Measurements from ENCODE around the gene LCP1. TPM values are rescaled to one million over a fixed set of nuclear protein-coding genes. Genes with fewer than 3 reads are reported as not detected.
"Not testable (repeated sequence)": the region's sequence is repeated elsewhere in the genome, so short reads cannot be mapped to it uniquely, and the experiment has no call there.

LCP1 gene
- total RNA-seq = 13.2 TPM
- long read RNA-seq, partial matches to known transcripts = 1 of 7 reads
- long read RNA-seq, other reads (novel, unspliced or antisense) = 2 of 7 reads

- DNase-seq (ENCODE audit: low spot score) = no peak
- intact Hi-C loops (cut with DNase I) = no loop called here
These were observed at the start of gene LCP1 for GRCh38 chr13:46181840-46182490. TSS of gene LCP1 (minus strand) at chr13:46182177. CDS start at chr13:46159662, 22,515 bp downstream.

- no peak for DNase-seq (ENCODE audit: low spot score)
- intact Hi-C loops (cut with DNase I) = no loop called here
These were observed 47.3 kb upstream of the LCP1 start for GRCh38 chr13:46229251-46229650.

GRCh38 chr13:46220234-46220633 lies 38.3 kb upstream of the LCP1 start:
- intact Hi-C loops (cut with DNase I) = not testable (repeated sequence)

GRCh38 chr13:46214741-46215140 lies 32.8 kb upstream of the LCP1 start:
- DNase-seq (ENCODE audit: low spot score); intact Hi-C loops (cut with DNase I): not testable (repeated sequence)

More at GRCh38 chr13:46220234-46220633, 38.3 kb upstream of the LCP1 start:
- DNase-seq (ENCODE audit: low spot score) = not testable (repeated sequence)

GRCh38 chr13:46213242-46213641 lies 31.3 kb upstream of the LCP1 start:
- intact Hi-C loops (cut with DNase I) = no loop called here
- no peak for DNase-seq (ENCODE audit: low spot score)

- intact Hi-C loops (cut with DNase I) = no loop called here
These were observed 29.7 kb upstream of the LCP1 start, which contains the start of gene LRRC63 for GRCh38 chr13:46211483-46212351. TSS of gene LRRC63 (plus strand) at chr13:46211928. CDS start at chr13:46213035, 1,107 bp downstream.

GRCh38 chr13:46211116-46211482 lies 29.1 kb upstream of the LCP1 start:
- DNase-seq (ENCODE audit: low spot score) = no peak
- intact Hi-C loops (cut with DNase I) = no loop called here

More at GRCh38 chr13:46211483-46212351, 29.7 kb upstream of the LCP1 start, which contains the start of gene LRRC63:
- peak; percentile 89 for DNase-seq (ENCODE audit: low spot score)

GRCh38 chr13:46210362-46211083 lies 28.5 kb upstream of the LCP1 start:
- no peak for DNase-seq (ENCODE audit: low spot score)
- intact Hi-C loops (cut with DNase I) = no loop called here

- intact Hi-C loops (cut with DNase I) = no loop called here
- no peak for DNase-seq (ENCODE audit: low spot score)
These were observed 25.9 kb upstream of the LCP1 start for GRCh38 chr13:46207828-46208227.

- DNase-seq (ENCODE audit: low spot score) = no peak
- intact Hi-C loops (cut with DNase I) = no loop called here
These were observed 24.2 kb upstream of the LCP1 start for GRCh38 chr13:46206143-46206542.

GRCh38 chr13:46202966-46203365 lies 21.0 kb upstream of the LCP1 start:
- intact Hi-C loops (cut with DNase I) = no loop called here
- DNase-seq (ENCODE audit: low spot score) = no peak

- intact Hi-C loops (cut with DNase I) = no loop called here
- DNase-seq (ENCODE audit: low spot score) = no peak
These were observed 20.3 kb upstream of the LCP1 start for GRCh38 chr13:46202188-46202795.

GRCh38 chr13:46198696-46199193 lies 16.8 kb upstream of the LCP1 start:
- intact Hi-C loops (cut with DNase I) = no loop called here

GRCh38 chr13:46197299-46198048 lies 15.5 kb upstream of the LCP1 start:
- DNase-seq (ENCODE audit: low spot score) = no peak
- intact Hi-C loops (cut with DNase I) = no loop called here

More at GRCh38 chr13:46198696-46199193, 16.8 kb upstream of the LCP1 start:
- DNase-seq (ENCODE audit: low spot score) = no peak

- intact Hi-C loops (cut with DNase I) = no loop called here
- no peak for DNase-seq (ENCODE audit: low spot score)
These were observed 13.0 kb upstream of the LCP1 start for GRCh38 chr13:46195016-46195415.

GRCh38 chr13:46192412-46192811 lies 10.4 kb upstream of the LCP1 start:
- intact Hi-C loops (cut with DNase I) = no loop called here
- no peak for DNase-seq (ENCODE audit: low spot score)

GRCh38 chr13:46185634-46186033 lies 3.7 kb upstream of the LCP1 start:
- DNase-seq (ENCODE audit: low spot score) = no peak
- intact Hi-C loops (cut with DNase I) = no loop called here

- DNase-seq (ENCODE audit: low spot score) = peak; percentile 78
- intact Hi-C loops (cut with DNase I) = no loop called here
These were observed 2.3 kb upstream of the LCP1 start for GRCh38 chr13:46184277-46184699.
